ENCODE measurements around the gene TCEA2.
"Not testable (repeated sequence)": the region's sequence is repeated elsewhere in the genome, so short reads cannot be mapped to it uniquely, and the experiment has no call there.

The TCEA2 gene

GRCh38 chr20:64111841-64112641 lies 49.0 kb downstream of the TCEA2 start:
- no peak for DNase-seq

- DNase-seq, result no peak
Measured at GRCh38 chr20:64112691-64113443, 49.9 kb downstream of the TCEA2 start.

- no peak for DNase-seq
Measured at GRCh38 chr20:64113444-64113775, 50.4 kb downstream of the TCEA2 start.

GRCh38 chr20:64113796-64114355 lies 50.9 kb downstream of the TCEA2 start:
- DNase-seq, result no peak

- DNase-seq, result no peak
Measured at GRCh38 chr20:64114356-64114971, 51.5 kb downstream of the TCEA2 start.

GRCh38 chr20:64115171-64115911 lies 52.3 kb downstream of the TCEA2 start:
- DNase-seq, result no peak

- no peak for DNase-seq
Measured at GRCh38 chr20:64116016-64116415, 53.0 kb downstream of the TCEA2 start.

GRCh38 chr20:64116541-64117431 lies 53.8 kb downstream of the TCEA2 start:
- DNase-seq, result no peak

GRCh38 chr20:64117432-64117777 lies 54.4 kb downstream of the TCEA2 start:
- not testable (repeated sequence) for DNase-seq

GRCh38 chr20:64119301-64119680 lies 56.3 kb downstream of the TCEA2 start:
- no peak for DNase-seq

- DNase-seq, result no peak
Measured at GRCh38 chr20:64119681-64120341, 56.8 kb downstream of the TCEA2 start.

GRCh38 chr20:64121586-64121985 lies 58.6 kb downstream of the TCEA2 start:
- no peak for DNase-seq
